ENCODE data around the gene GOLGA2.

DNA sequence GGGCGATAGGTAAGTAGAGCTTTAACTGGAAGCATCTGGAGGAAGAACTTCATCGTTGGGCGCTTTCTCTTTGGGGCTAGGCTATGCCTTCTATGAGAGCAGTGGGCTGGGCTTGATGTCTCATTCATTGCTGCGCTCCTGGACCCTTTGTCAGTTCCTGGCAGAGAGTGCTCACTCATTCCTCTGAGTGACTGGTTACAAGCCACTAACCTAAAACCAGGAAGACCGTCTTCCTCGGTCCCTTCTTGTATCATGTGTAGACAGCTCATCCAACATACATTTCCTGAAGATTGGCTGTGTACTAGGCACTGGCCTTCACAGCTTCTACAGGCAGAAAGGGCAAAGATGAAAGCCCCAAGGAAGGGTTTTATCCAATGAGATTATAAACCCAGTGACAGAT lies 6.7 kb upstream of the GOLGA2 start:
- TF ChIP-seq SUZ12 (IDR thresholded peaks at IDR 0.05; ENCODE audit: extremely low read depth, insufficient read depth, insufficient read length) (no peak), YY1 (IDR thresholded peaks at IDR 0.05; ENCODE audit: insufficient read depth, insufficient read length) (no peak)

Data from NT2/D1 (cell line).